ENCODE data around the gene MCF2L. TPM values are rescaled to one million over a fixed set of nuclear protein-coding genes. Genes with fewer than 3 reads are reported as not detected.

The MCF2L gene, protein sequence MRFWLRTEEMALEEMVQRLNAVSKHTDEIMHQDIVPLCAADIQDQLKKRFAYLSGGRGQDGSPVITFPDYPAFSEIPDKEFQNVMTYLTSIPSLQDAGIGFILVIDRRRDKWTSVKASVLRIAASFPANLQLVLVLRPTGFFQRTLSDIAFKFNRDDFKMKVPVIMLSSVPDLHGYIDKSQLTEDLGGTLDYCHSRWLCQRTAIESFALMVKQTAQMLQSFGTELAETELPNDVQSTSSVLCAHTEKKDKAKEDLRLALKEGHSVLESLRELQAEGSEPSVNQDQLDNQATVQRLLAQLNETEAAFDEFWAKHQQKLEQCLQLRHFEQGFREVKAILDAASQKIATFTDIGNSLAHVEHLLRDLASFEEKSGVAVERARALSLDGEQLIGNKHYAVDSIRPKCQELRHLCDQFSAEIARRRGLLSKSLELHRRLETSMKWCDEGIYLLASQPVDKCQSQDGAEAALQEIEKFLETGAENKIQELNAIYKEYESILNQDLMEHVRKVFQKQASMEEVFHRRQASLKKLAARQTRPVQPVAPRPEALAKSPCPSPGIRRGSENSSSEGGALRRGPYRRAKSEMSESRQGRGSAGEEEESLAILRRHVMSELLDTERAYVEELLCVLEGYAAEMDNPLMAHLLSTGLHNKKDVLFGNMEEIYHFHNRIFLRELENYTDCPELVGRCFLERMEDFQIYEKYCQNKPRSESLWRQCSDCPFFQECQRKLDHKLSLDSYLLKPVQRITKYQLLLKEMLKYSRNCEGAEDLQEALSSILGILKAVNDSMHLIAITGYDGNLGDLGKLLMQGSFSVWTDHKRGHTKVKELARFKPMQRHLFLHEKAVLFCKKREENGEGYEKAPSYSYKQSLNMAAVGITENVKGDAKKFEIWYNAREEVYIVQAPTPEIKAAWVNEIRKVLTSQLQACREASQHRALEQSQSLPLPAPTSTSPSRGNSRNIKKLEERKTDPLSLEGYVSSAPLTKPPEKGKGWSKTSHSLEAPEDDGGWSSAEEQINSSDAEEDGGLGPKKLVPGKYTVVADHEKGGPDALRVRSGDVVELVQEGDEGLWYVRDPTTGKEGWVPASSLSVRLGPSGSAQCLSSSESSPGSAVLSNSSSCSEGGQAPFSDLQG
- total RNA-seq (ENCODE audit: low replicate concordance), result 1.1 and 2.6 TPM in 2 replicates

GRCh38 chr13:112968910-112969691 lies at the start of gene MCF2L:
Gene MCF2L, plus strand, starts transcription at chr13:112969214. Its CDS starts 166 bp downstream, at chr13:112969380.

DNA sequence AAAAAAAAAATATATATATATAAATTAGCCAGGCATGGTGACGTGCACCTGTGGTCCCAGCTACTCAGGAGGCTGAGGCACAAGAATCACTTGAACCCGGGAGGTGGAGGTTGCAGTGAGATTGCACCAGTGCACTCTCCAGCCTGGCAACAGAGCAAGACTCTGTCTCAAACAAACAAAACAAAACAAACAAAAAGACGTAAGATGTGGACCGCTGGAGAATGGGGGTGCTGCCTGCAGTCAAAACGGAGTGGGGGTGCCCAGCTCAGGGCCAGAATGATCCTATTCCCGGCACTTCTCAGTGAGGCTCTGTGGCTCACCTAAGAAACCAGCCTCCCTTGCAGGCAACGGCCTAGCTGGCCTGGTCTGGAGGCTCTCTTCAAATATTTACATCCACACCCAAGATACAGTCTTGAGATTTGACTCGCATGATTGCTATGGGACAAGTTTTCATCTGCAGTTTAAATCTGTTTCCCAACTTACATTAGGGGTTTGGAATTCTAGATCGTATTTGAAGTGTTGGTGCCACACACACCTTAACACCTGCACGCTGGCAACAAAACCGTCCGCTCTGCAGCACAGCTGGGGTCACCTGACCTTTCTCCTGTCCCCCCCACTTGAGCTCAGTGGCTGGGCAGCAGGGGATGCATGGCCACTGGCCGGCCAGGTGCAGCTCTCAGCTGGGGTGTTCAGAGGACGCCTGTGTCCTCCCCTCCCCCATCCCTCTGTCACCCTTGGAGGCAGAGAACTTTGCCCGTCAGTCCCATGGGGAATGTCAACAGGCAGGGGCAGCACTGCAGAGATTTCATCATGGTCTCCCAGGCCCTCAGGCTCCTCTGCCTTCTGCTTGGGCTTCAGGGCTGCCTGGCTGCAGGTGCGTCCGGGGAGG lies 136.3 kb downstream of the MCF2L start, which contains the start of gene F7:
Gene F7, plus strand, starts transcription at position 760 of the 889 bp plus-strand sequence. Its CDS starts 51 bp downstream, at position 811.

DNA sequence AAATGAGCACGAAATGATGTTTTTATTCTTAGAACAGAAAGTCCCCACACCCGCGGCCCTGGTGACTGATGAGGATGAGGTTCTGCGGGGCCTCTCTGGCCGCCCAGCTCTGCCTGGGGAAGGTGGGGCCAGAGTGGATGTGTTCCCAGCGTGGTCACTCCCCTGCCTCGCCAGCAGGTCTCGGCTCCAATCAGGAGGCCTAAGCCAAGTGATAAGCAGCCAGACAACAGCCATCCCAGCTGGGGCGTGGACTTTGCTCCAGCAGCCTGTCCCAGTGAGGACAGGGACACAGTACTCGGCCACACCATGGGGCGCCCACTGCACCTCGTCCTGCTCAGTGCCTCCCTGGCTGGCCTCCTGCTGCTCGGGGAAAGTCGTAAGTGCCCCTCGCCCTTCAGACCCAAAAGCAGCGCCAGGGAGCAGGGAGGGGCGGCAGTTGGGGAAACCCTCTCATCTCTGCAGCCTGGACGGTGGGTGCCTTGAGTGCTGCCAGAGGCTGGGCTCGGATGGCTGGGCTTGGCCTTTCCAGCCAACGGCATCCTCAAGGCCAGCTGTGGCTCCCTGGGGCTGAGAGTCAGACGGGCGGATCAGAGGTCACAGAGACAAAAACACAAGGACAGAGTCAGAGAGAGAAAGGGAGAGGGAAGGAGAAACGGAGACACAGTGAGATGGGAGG lies 153.7 kb downstream of the MCF2L start, which contains the start of gene F10:
Gene F10, plus strand, starts transcription at position 250 of the 676 bp plus-strand sequence. Its CDS starts 57 bp downstream, at position 307.

Other genes starting within 250 kb of the MCF2L start
- gene F7, start 136.6 kb downstream of the MCF2L start, total RNA-seq (ENCODE audit: low replicate concordance), result not detected in 2 replicates
- 4.1 and 18.6 TPM in 2 replicates for gene F10, start 153.6 kb downstream of the MCF2L start, total RNA-seq (ENCODE audit: low replicate concordance)
- not detected in 2 replicates for gene PROZ, start 189.4 kb downstream of the MCF2L start, total RNA-seq (ENCODE audit: low replicate concordance)
- gene PCID2, start 239.5 kb downstream of the MCF2L start, total RNA-seq (ENCODE audit: low replicate concordance), result 40.7 and 63.1 TPM in 2 replicates
- 76.6 and 77.1 TPM in 2 replicates for gene CUL4A, start 240.4 kb downstream of the MCF2L start, total RNA-seq (ENCODE audit: low replicate concordance)

Measured in smooth muscle cell of the coronary artery (primary cell).